Brain microvascular endothelial cell (primary cell): Measurements from ENCODE around the gene FARSB.

Experiments used
- DNase-seq: peaks from one replicate; pipeline ENCODE4 v3.0.0-alpha.2; 2020
- H3K27ac ChIP-seq: fragments of 250-450 bp; sonication (Bioruptor Pico); 2 replicates; pipeline ENCODE4 v1.5.1; 2020; ENCODE audit warnings: mild to moderate bottlenecking, moderate library complexity
- H3K27me3 ChIP-seq: fragments of 250-450 bp; sonication (Bioruptor Pico); replicated peaks from 2 replicates; pipeline ENCODE4 v1.5.1; 2020; ENCODE audit warnings: mild to moderate bottlenecking
- H3K36me3 ChIP-seq: fragments of 250-450 bp; sonication (Bioruptor Pico); replicated peaks from 2 replicates; pipeline ENCODE4 v1.5.1; 2020; ENCODE audit warnings: mild to moderate bottlenecking
- H3K4me3 ChIP-seq: 2 replicates; pipeline ENCODE4 v1.5.1; 2011; ENCODE audit warnings: low read depth, mild to moderate bottlenecking, control low read depth, low read length, moderate library complexity
- CTCF ChIP-seq: IDR thresholded peaks from 2 replicates; pipeline ENCODE4 v1.5.1; 2011; ENCODE audit warnings: low read depth, mild to moderate bottlenecking, moderate library complexity, low read length, control low read depth, inconsistent platforms; ENCODE audit errors: missing control alignments
- in situ Hi-C: cut with HindIII; loops from 2 replicates; pipeline ENCODE4 v1.10.0; 2017; ENCODE audit warnings: low sequenced_read_pairs, low pct_ligation_motif_present

The FARSB gene

DNA sequence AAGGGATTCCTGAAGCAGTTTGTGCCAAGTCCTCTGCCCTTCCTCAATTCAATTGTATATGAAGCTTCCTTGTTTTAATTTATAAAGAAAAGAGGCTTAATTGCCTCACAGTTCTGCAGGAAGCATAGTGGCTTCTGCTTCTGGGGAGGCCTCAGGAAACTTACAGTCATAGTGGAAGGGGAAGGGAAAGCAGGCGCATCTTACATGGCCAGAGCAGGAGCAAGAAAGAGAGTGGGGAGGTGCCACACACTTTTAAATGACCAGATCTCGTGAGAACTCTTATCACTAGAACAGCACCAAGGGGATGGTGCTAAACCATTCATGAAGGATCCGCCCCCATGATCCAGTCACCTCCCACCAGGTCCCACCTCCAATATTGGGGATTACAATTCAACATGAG, 117.4 kb downstream of the FARSB start:
- H3K27me3 ChIP-seq, result no peaks in the 10 kb centered on the region
- no peak overlapping the region for H3K27ac ChIP-seq
- no peak for DNase-seq
- H3K36me3 ChIP-seq, result no peaks in the 10 kb centered on the region
- TF ChIP-seq CTCF, result no peak
- in situ Hi-C loops, result no loop called here
- no peak overlapping the region for H3K4me3 ChIP-seq

GRCh38 chr2:222535477-222535876, 120.4 kb downstream of the FARSB start:
- H3K27me3 ChIP-seq, result no peaks in the 10 kb centered on the region
- no peak for TF ChIP-seq CTCF
- no peak overlapping the region for H3K27ac ChIP-seq
- no peaks in the 10 kb centered on the region for H3K36me3 ChIP-seq
- in situ Hi-C loops, result no loop called here
- no peak for DNase-seq
- H3K4me3 ChIP-seq, result no peak overlapping the region

GRCh38 chr2:222532315-222532714, 123.6 kb downstream of the FARSB start:
- Histone ChIP-seq H3K27me3 (no peaks in the 10 kb centered on the region), H3K4me3 (no peak overlapping the region), H3K27ac (no peak overlapping the region), H3K36me3 (no peaks in the 10 kb centered on the region)
- in situ Hi-C loops, result no loop called here
- no peak for DNase-seq
- TF ChIP-seq CTCF, result no peak

- in situ Hi-C loops, result no loop called here
- Histone ChIP-seq H3K4me3 (no peak overlapping the region), H3K36me3 (no peaks in the 10 kb centered on the region), H3K27ac (no peak overlapping the region), H3K27me3 (no peaks in the 10 kb centered on the region)
- no peak for DNase-seq
- no peak for TF ChIP-seq CTCF
These were observed 129.2 kb downstream of the FARSB start for GRCh38 chr2:222526480-222527277.

DNA sequence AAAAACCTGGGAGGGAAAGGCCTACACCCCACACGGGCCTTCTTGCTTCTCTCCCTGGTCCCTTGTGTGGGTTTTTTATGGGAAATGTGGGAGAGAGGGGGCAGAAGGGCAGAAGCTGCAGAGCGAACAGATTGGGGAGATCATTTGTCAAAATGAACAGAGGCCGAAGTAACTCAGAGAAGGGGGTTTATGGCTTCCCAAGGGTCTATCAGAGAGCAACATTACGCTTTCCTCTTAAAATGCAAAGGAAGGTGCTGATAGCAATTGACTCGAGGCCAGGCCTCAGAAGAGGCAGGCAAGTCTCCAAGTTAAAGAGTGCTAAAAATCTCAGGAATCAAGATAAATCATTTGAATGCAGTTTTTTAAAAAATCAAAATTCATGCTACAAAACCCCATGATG, 130.1 kb downstream of the FARSB start:
- no peak overlapping the region for H3K27ac ChIP-seq
- no peak for DNase-seq
- no peaks in the 10 kb centered on the region for H3K36me3 ChIP-seq
- TF ChIP-seq CTCF, result no peak
- no peak overlapping the region for H3K4me3 ChIP-seq
- H3K27me3 ChIP-seq, result no peaks in the 10 kb centered on the region
- in situ Hi-C loops, result no loop called here
